NCI-H2171 treated with DMSO at 0.1 percent for 48 hours (cell line): Measurements from ENCODE around the gene CEP41.

Source experiments
- DNase-seq: peaks from one replicate; lab custom pipeline; 2025; lab: John Stamatoyannopoulos, UW

The CEP41 gene

GRCh38 chr7:130440527-130441365 lies at the start of gene CEP41:
Gene CEP41, minus strand, starts transcription at chr7:130441016. Its CDS starts 50 bp downstream, at chr7:130440966.
- peak; percentile 98 for DNase-seq

GRCh38 chr7:130490311-130490791 lies 49.5 kb upstream of the CEP41 start:
- no peak for DNase-seq

- DNase-seq, result no peak
Measured at GRCh38 chr7:130489140-130489983, 48.5 kb upstream of the CEP41 start.

- DNase-seq, result no peak
Measured at GRCh38 chr7:130488392-130489139, 47.8 kb upstream of the CEP41 start.

- peak; percentile 58 for DNase-seq
Measured at GRCh38 chr7:130486954-130487436, 46.2 kb upstream of the CEP41 start.

- DNase-seq, result peak; percentile 94
Measured at GRCh38 chr7:130486114-130486953, 45.5 kb upstream of the CEP41 start.

- DNase-seq, result no peak
Measured at GRCh38 chr7:130485734-130486113, 44.9 kb upstream of the CEP41 start.

GRCh38 chr7:130483031-130483430 lies 42.2 kb upstream of the CEP41 start:
- DNase-seq, result no peak

- DNase-seq, result no peak
Measured at GRCh38 chr7:130481898-130482297, 41.1 kb upstream of the CEP41 start.

- no peak for DNase-seq
Measured at GRCh38 chr7:130479716-130480400, 39.0 kb upstream of the CEP41 start.

GRCh38 chr7:130478991-130479390 lies 38.2 kb upstream of the CEP41 start:
- DNase-seq, result no peak

GRCh38 chr7:130476297-130477150 lies 35.7 kb upstream of the CEP41 start:
- DNase-seq, result no peak

- no peak for DNase-seq
Measured at GRCh38 chr7:130475776-130476175, 35.0 kb upstream of the CEP41 start.

GRCh38 chr7:130473876-130474275 lies 33.1 kb upstream of the CEP41 start:
- no peak for DNase-seq

- no peak for DNase-seq
Measured at GRCh38 chr7:130473289-130473688, 32.5 kb upstream of the CEP41 start.

- no peak for DNase-seq
Measured at GRCh38 chr7:130471974-130472373, 31.2 kb upstream of the CEP41 start.

- no peak for DNase-seq
Measured at GRCh38 chr7:130468612-130469011, 27.8 kb upstream of the CEP41 start.

GRCh38 chr7:130463553-130464434 lies 23.0 kb upstream of the CEP41 start:
- no peak for DNase-seq
